ENCODE results near the gene LYPD3. TPM values are rescaled to one million over a fixed set of nuclear protein-coding genes. Genes with fewer than 3 reads are reported as not detected.

Gene LYPD3
- total and polyA plus RNA-seq, 3 donors from 2014 or later = 0.71 to 1.3 (median 1.2) TPM

- WGBS, 2 donors = 80 to 90% methylated on average over 3 of the region's 3 CpGs
- no peaks in the 10 kb centered on the region for H3K36me3 ChIP-seq (ENCODE audit: low read depth, missing control alignments)
- H3K9me3 ChIP-seq = no peaks in the 10 kb centered on the region
- TF ChIP-seq POLR2A (IDR thresholded peaks at IDR 0.05) (no peak), CTCF (IDR thresholded peaks at IDR 0.05) (no peak)
- no peak overlapping the region for H3K4me3 ChIP-seq
- no peaks in the 10 kb centered on the region for H3K27me3 ChIP-seq
- H3K27ac ChIP-seq = no peak overlapping the region
- H3K4me1 ChIP-seq = no peaks in the 10 kb centered on the region
- DNase-seq = no peak
- intact Hi-C loops (cut with DNase I; ENCODE audit: low total_unique reads) = no loop called here
Observed at GRCh38 chr19:43435775-43436174, 29.6 kb downstream of the LYPD3 start.

GRCh38 chr19:43433689-43434088, 31.7 kb downstream of the LYPD3 start:
- no peaks in the 10 kb centered on the region for H3K27me3 ChIP-seq
- intact Hi-C loops (cut with DNase I; ENCODE audit: low total_unique reads) = no loop called here
- WGBS, 2 donors = 85 to 89% methylated on average over 6 of the region's 6 CpGs

GRCh38 chr19:43433358-43433673, 32.1 kb downstream of the LYPD3 start:
- WGBS, 2 donors = 78 to 93% methylated on average over 2 of the region's 2 CpGs
- TF ChIP-seq POLR2A (IDR thresholded peaks at IDR 0.05) (no peak), CTCF (IDR thresholded peaks at IDR 0.05) (no peak)
- DNase-seq = no peak
- no peaks in the 10 kb centered on the region for H3K9me3 ChIP-seq
- no peak overlapping the region for H3K4me3 ChIP-seq
- H3K36me3 ChIP-seq (ENCODE audit: low read depth, missing control alignments) = no peaks in the 10 kb centered on the region
- H3K27me3 ChIP-seq = no peaks in the 10 kb centered on the region
- no peak overlapping the region for H3K27ac ChIP-seq
- intact Hi-C loops (cut with DNase I; ENCODE audit: low total_unique reads) = no loop called here
- H3K4me1 ChIP-seq = no peaks in the 10 kb centered on the region

More at GRCh38 chr19:43433689-43434088, 31.7 kb downstream of the LYPD3 start:
- Histone ChIP-seq H3K27ac (no peak overlapping the region), H3K4me3 (no peak overlapping the region), H3K4me1 (no peaks in the 10 kb centered on the region), H3K36me3 (ENCODE audit: low read depth, missing control alignments) (no peaks in the 10 kb centered on the region), H3K9me3 (no peaks in the 10 kb centered on the region)
- DNase-seq = no peak
- TF ChIP-seq POLR2A (IDR thresholded peaks at IDR 0.05) = no peak
- TF ChIP-seq CTCF (IDR thresholded peaks at IDR 0.05) = no peak

- H3K4me3 ChIP-seq = no peak overlapping the region
- intact Hi-C loops (cut with DNase I; ENCODE audit: low total_unique reads) = no loop called here
- DNase-seq = no peak
- WGBS, 2 donors = 85 to 91% methylated on average over 9 of the region's 9 CpGs
- H3K27me3 ChIP-seq = no peaks in the 10 kb centered on the region
- TF ChIP-seq CTCF (IDR thresholded peaks at IDR 0.05) (no peak), POLR2A (IDR thresholded peaks at IDR 0.05) (no peak)
- H3K9me3 ChIP-seq = no peaks in the 10 kb centered on the region
- H3K4me1 ChIP-seq = no peaks in the 10 kb centered on the region
- no peak overlapping the region for H3K27ac ChIP-seq
- no peaks in the 10 kb centered on the region for H3K36me3 ChIP-seq (ENCODE audit: low read depth, missing control alignments)
Observed at GRCh38 chr19:43430976-43431375, 34.4 kb downstream of the LYPD3 start.

- 56 to 67% methylated on average over 6 of the region's 6 CpGs for WGBS, 2 donors
- Histone ChIP-seq H3K4me3 (no peak overlapping the region), H3K9me3 (no peaks in the 10 kb centered on the region), H3K27ac (no peak overlapping the region), H3K4me1 (no peaks in the 10 kb centered on the region), H3K27me3 (no peaks in the 10 kb centered on the region), H3K36me3 (ENCODE audit: low read depth, missing control alignments) (no peaks in the 10 kb centered on the region)
- TF ChIP-seq POLR2A (IDR thresholded peaks at IDR 0.05) = no peak
- TF ChIP-seq CTCF (IDR thresholded peaks at IDR 0.05) = no peak
- DNase-seq = no peak
- intact Hi-C loops (cut with DNase I; ENCODE audit: low total_unique reads) = no loop called here
Observed at GRCh38 chr19:43430142-43430710, 35.2 kb downstream of the LYPD3 start.
